ENCODE results near the gene ARHGAP15.

Gene ARHGAP15

GRCh38 chr2:143674051-143674450, 544.8 kb downstream of the ARHGAP15 start:
- DNase-seq: no peak

GRCh38 chr2:143675021-143675420, 545.8 kb downstream of the ARHGAP15 start:
- no peak for DNase-seq

GRCh38 chr2:143679617-143680016, 550.4 kb downstream of the ARHGAP15 start:
- DNase-seq: no peak

GRCh38 chr2:143680885-143681405, 551.7 kb downstream of the ARHGAP15 start:
- DNase-seq: no peak

GRCh38 chr2:143682436-143683055, 553.3 kb downstream of the ARHGAP15 start:
- no peak for DNase-seq

GRCh38 chr2:143683977-143684376, 554.8 kb downstream of the ARHGAP15 start:
- no peak for DNase-seq

- no peak for DNase-seq
Observed at GRCh38 chr2:143684551-143685320, 555.5 kb downstream of the ARHGAP15 start.

GRCh38 chr2:143685421-143686078, 556.3 kb downstream of the ARHGAP15 start:
- DNase-seq: no peak

GRCh38 chr2:143686585-143687164, 557.5 kb downstream of the ARHGAP15 start:
- DNase-seq: no peak

- no peak for DNase-seq
Observed at GRCh38 chr2:143688248-143688647, 559.0 kb downstream of the ARHGAP15 start.

- no peak for DNase-seq
Observed at GRCh38 chr2:143688815-143689214, 559.6 kb downstream of the ARHGAP15 start.

- no peak for DNase-seq
Observed at GRCh38 chr2:143689541-143689940, 560.3 kb downstream of the ARHGAP15 start.

- DNase-seq: no peak
Observed at GRCh38 chr2:143690235-143690634, 561.0 kb downstream of the ARHGAP15 start.

GRCh38 chr2:143691121-143691520, 561.9 kb downstream of the ARHGAP15 start:
- DNase-seq: no peak

GRCh38 chr2:143692162-143692561, 562.9 kb downstream of the ARHGAP15 start:
- no peak for DNase-seq

- no peak for DNase-seq
Observed at GRCh38 chr2:143692967-143693366, 563.7 kb downstream of the ARHGAP15 start.

- DNase-seq: no peak
Observed at GRCh38 chr2:143694335-143694734, 565.1 kb downstream of the ARHGAP15 start.

- no peak for DNase-seq
Observed at GRCh38 chr2:143696651-143697050, 567.4 kb downstream of the ARHGAP15 start.

- no peak for DNase-seq
Observed at GRCh38 chr2:143697744-143698143, 568.5 kb downstream of the ARHGAP15 start.

GRCh38 chr2:143698352-143698751, 569.1 kb downstream of the ARHGAP15 start:
- DNase-seq: no peak

GRCh38 chr2:143698888-143699570, 569.8 kb downstream of the ARHGAP15 start:
- DNase-seq: no peak

GRCh38 chr2:143700865-143701264, 571.6 kb downstream of the ARHGAP15 start:
- no peak for DNase-seq

- DNase-seq: no peak
Observed at GRCh38 chr2:143701785-143702184, 572.6 kb downstream of the ARHGAP15 start.
